ENCODE measurements around the gene AIPL1. TPM values are rescaled to one million over a fixed set of nuclear protein-coding genes. Genes with fewer than 3 reads are reported as not detected.

The AIPL1 gene
- total RNA-seq, 1 experiment from 2014 or later: not detected

DNA sequence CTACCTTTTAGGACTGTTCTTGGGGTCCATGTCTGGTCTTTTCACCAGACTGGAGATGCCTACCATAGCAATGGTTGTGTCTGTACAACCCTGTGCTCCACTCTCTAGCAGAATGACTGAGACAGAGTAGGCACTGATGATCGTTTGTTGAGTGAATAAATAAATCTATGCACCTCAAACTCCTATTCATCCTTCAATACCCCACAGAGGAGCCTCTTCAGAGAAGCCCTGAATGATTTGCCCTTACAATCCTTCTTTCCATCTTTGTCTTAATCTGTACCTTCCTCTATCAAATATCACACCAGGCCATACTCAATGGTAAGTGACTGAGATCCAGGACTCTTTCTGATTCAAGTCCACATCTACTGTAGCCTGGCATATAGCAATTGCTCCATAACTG lies 32.6 kb upstream of the AIPL1 start:
- DNase-seq (ENCODE audit: low spot score): no peak
- H3K36me3 ChIP-seq (ENCODE audit: insufficient read depth, low read length, poor library complexity, severe bottlenecking): no peaks in the 10 kb centered on the region
- H3K27me3 ChIP-seq (replicated peaks; ENCODE audit: insufficient read depth, low read depth, low read length, poor library complexity): no peaks in the 10 kb centered on the region
- BruUV-seq (replicated peaks): no TSS peak
- intact Hi-C loops (cut with micrococcal nuclease; ENCODE audit: unreplicated experiment): no loop called here
- no peaks in the 10 kb centered on the region for H3K9me3 ChIP-seq (ENCODE audit: low read depth, low read length, poor library complexity, severe bottlenecking)
- CTCF ChIA-PET: no interaction called here
- no peak overlapping the region for H3K4me3 ChIP-seq (ENCODE audit: low read depth, low read length, poor library complexity, severe bottlenecking)
- H3K27ac ChIP-seq (ENCODE audit: low read depth, low read length, poor library complexity, severe bottlenecking): no peak overlapping the region
- peaks cover 4% of the 10 kb centered on the region for H3K4me1 ChIP-seq (ENCODE audit: insufficient read depth, low read length, poor library complexity, severe bottlenecking)
- POLR2A ChIA-PET (ENCODE audit: low non-redundant PET): no interaction called here
- TF ChIP-seq, protein P1, sequence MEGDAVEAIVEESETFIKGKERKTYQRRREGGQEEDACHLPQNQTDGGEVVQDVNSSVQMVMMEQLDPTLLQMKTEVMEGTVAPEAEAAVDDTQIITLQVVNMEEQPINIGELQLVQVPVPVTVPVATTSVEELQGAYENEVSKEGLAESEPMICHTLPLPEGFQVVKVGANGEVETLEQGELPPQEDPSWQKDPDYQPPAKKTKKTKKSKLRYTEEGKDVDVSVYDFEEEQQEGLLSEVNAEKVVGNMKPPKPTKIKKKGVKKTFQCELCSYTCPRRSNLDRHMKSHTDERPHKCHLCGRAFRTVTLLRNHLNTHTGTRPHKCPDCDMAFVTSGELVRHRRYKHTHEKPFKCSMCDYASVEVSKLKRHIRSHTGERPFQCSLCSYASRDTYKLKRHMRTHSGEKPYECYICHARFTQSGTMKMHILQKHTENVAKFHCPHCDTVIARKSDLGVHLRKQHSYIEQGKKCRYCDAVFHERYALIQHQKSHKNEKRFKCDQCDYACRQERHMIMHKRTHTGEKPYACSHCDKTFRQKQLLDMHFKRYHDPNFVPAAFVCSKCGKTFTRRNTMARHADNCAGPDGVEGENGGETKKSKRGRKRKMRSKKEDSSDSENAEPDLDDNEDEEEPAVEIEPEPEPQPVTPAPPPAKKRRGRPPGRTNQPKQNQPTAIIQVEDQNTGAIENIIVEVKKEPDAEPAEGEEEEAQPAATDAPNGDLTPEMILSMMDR (conservative IDR thresholded peaks at IDR 0.05; ENCODE audit: low read depth, low read length): no peak
- TF ChIP-seq EZH2 (IDR thresholded peaks at IDR 0.05; ENCODE audit: borderline replicate concordance, low read depth, low read length, poor library complexity, severe bottlenecking): no peak

DNA sequence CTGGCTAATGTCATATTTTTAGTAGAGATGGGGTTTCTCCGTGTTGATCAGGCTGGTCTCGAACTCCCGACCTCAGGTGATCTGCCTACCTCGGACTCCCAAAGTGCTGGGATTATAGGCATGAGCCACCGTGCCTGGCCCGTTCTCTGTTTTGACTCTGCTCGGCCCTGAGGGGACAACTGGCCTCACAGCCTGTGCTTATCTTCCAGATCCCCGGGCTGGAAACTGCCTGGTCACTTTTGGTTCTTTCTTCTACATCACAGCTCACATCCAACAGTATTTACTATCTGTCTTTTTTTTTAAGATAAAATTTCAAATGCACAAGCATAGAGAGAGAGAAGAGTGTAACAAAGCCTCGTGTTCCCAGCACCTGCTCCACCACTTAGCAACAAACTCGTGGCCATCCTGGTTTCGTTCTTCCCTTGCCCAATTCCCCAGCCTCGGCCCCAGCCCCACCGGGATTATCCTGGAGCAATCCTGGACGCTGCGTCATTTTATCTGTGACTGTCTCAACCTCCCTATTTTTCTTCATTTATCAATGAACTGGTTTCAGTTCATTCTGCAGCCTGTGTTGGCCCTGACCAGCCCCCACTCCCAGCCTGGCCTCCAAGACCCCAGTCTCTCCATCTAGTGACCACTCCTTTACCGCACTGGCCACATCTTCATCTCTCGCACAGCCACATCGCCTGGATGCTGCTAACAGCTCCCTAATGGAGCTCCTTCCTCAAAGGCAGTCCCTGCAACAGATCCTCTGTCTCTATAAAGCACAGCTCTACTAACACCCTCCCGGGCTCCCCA lies 30.5 kb upstream of the AIPL1 start:
- intact Hi-C loops (cut with micrococcal nuclease; ENCODE audit: unreplicated experiment): no loop called here
- Histone ChIP-seq H3K36me3 (ENCODE audit: insufficient read depth, low read length, poor library complexity, severe bottlenecking) (no peaks in the 10 kb centered on the region), H3K27ac (ENCODE audit: low read depth, low read length, poor library complexity, severe bottlenecking) (no peak overlapping the region), H3K27me3 (replicated peaks; ENCODE audit: insufficient read depth, low read depth, low read length, poor library complexity) (no peaks in the 10 kb centered on the region), H3K9me3 (ENCODE audit: low read depth, low read length, poor library complexity, severe bottlenecking) (no peaks in the 10 kb centered on the region), H3K4me3 (ENCODE audit: low read depth, low read length, poor library complexity, severe bottlenecking) (no peak overlapping the region), H3K4me1 (ENCODE audit: insufficient read depth, low read length, poor library complexity, severe bottlenecking) (no peaks in the 10 kb centered on the region)
- TF ChIP-seq, protein P1 (conservative IDR thresholded peaks at IDR 0.05; ENCODE audit: low read depth, low read length): no peak
- TF ChIP-seq EZH2 (IDR thresholded peaks at IDR 0.05; ENCODE audit: borderline replicate concordance, low read depth, low read length, poor library complexity, severe bottlenecking): no peak
- ChIA-PET POLR2A (ENCODE audit: low non-redundant PET) (no interaction called here), CTCF (no interaction called here)
- no peak for DNase-seq (ENCODE audit: low spot score)
- no TSS peak for BruUV-seq (replicated peaks)

DNA sequence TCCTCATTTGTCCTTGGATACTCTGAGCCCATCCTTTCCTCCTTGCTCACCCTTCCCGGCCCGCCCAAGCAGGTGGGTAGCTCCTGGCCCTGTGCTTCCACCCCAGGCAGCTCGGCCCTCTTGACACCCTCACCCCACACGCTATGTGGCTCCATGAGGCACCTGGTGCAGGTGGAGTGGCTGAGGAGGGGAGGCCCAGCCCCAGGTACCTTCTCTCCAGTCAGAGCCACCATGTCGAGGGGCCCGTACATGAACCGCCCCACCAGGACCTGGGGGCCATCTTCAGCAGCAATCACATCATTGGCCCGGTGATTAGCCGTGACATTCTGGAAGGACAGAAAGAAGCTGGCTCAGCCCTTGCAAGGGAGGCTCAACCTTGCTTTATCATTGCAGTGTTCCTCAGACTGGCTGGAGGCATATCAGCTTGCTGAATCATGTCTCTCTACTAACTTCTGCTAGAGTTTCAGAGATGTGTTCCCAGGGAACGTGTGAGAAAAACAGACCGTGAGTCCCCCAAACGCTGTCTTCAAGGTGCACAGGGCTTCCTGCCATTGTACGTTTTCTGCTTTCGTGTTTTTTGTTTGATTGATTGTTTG lies 29.6 kb upstream of the AIPL1 start:
- ChIA-PET CTCF (no interaction called here), POLR2A (ENCODE audit: low non-redundant PET) (no interaction called here)
- Histone ChIP-seq H3K27ac (ENCODE audit: low read depth, low read length, poor library complexity, severe bottlenecking) (no peak overlapping the region), H3K4me1 (ENCODE audit: insufficient read depth, low read length, poor library complexity, severe bottlenecking) (no peaks in the 10 kb centered on the region), H3K9me3 (ENCODE audit: low read depth, low read length, poor library complexity, severe bottlenecking) (no peaks in the 10 kb centered on the region), H3K27me3 (replicated peaks; ENCODE audit: insufficient read depth, low read depth, low read length, poor library complexity) (no peaks in the 10 kb centered on the region), H3K4me3 (ENCODE audit: low read depth, low read length, poor library complexity, severe bottlenecking) (no peak overlapping the region), H3K36me3 (ENCODE audit: insufficient read depth, low read length, poor library complexity, severe bottlenecking) (no peaks in the 10 kb centered on the region)
- intact Hi-C loops (cut with micrococcal nuclease; ENCODE audit: unreplicated experiment): no loop called here
- no TSS peak for BruUV-seq (replicated peaks)
- no peak for TF ChIP-seq EZH2 (IDR thresholded peaks at IDR 0.05; ENCODE audit: borderline replicate concordance, low read depth, low read length, poor library complexity, severe bottlenecking)
- TF ChIP-seq, protein P1 (conservative IDR thresholded peaks at IDR 0.05; ENCODE audit: low read depth, low read length): no peak
- no peak for DNase-seq (ENCODE audit: low spot score)

All from A673 (cell line).